K562 (cell line): ENCODE results near the gene MTG1. TPM values are rescaled to one million over a fixed set of nuclear protein-coding genes. Genes with fewer than 3 reads are reported as not detected.

Experiments
- ATF2 ChIP-seq: sonication (generic); formaldehyde crosslinking; IDR thresholded peaks from 2 replicates; pipeline ENCODE4 v1.8.1; 2022; ENCODE audit warnings: missing genetic modification reagents
- BRD9 ChIP-seq: fragments of 450-650 bp; IDR thresholded peaks from 2 replicates; pipeline ENCODE4 v1.6.1; 2018; ENCODE audit warnings: low read depth; ENCODE audit not compliant: partially characterized antibody
- CSDE1 ChIP-seq, 2 experiments: fragments of 450-650 bp; IDR thresholded peaks; 2 replicates each; pipeline ENCODE4 v1.6.1; 2016; ENCODE audit warnings: mild to moderate bottlenecking in 1 of 2
- HNRNPH1 ChIP-seq: fragments of 200-400 bp; formaldehyde crosslinking; optimal IDR thresholded peaks from 2 replicates; pipeline ENCODE3; 2017; ENCODE audit warnings: low read depth, mild to moderate bottlenecking, low read length, moderate library complexity
- KDM1A ChIP-seq, 2 experiments: fragments of 450-650 bp; IDR thresholded peaks; 2 replicates each; pipeline ENCODE4 v1.6.1; 2016; ENCODE audit warnings: mild to moderate bottlenecking in 2 of 2
- KDM4B ChIP-seq, 2 experiments: fragments of 450-650 bp in 1 of 2; sonication (generic) in 1 of 2; IDR thresholded peaks; 2 replicates each; pipeline ENCODE4 v1.6.1; 2016 to 2017; ENCODE audit warnings: borderline replicate concordance in 2 of 2, antibody characterized with exemption in 1 of 2, low read depth in 1 of 2, mild to moderate bottlenecking in 1 of 2
- KHSRP ChIP-seq: fragments of 450-650 bp; IDR thresholded peaks from 2 replicates; pipeline ENCODE4 v1.6.1; 2017
- POLR2A ChIP-seq: fragments of 450-650 bp; conservative IDR thresholded peaks from 2 replicates; pipeline ENCODE4 v1.6.1; 2016
- POLR2G ChIP-seq: fragments of 200-400 bp; formaldehyde crosslinking; IDR thresholded peaks from 2 replicates; pipeline ENCODE4 v1.6.1; 2017; ENCODE audit warnings: low read depth, mild to moderate bottlenecking, antibody characterized with exemption, low read length, moderate library complexity
- SREBF2 ChIP-seq: sonication (generic); formaldehyde crosslinking; IDR thresholded peaks from 2 replicates; pipeline ENCODE4 v1.4.0; 2020; ENCODE audit warnings: mild to moderate bottlenecking, missing genetic modification reagents
- THRB ChIP-seq: fragments of 450-650 bp; formaldehyde crosslinking; conservative IDR thresholded peaks from 2 replicates; pipeline ENCODE4 v1.4.0; 2022; ENCODE audit warnings: mild to moderate bottlenecking, missing genetic modification characterization
- ZBTB26 ChIP-seq: fragments of 450-650 bp; formaldehyde crosslinking; IDR thresholded peaks from 2 replicates; pipeline ENCODE4 v1.4.0; 2022; ENCODE audit warnings: missing genetic modification characterization
- ZNF24 ChIP-seq: fragments of 450-650 bp; IDR thresholded peaks from 2 replicates; pipeline ENCODE4 v1.6.1; 2016
- ZNF384 ChIP-seq: IDR thresholded peaks from 2 replicates; pipeline ENCODE4 v1.6.1; 2012; ENCODE audit warnings: low read depth, low read length, improper control_type of control experiment
- ZNF395 ChIP-seq: fragments of 200-800 bp; sonication (Bioruptor generic); IDR thresholded peaks from 2 replicates; pipeline ENCODE4 v1.6.1; 2017; ENCODE audit warnings: missing genetic modification characterization, missing compliant biosample characterization
- ZNF518B ChIP-seq: fragments of 250-450 bp; sonication (Bioruptor Pico); IDR thresholded peaks from 2 replicates; pipeline ENCODE4 v1.5.0; 2021; ENCODE audit warnings: mild to moderate bottlenecking, moderate library complexity
- ZNF740 ChIP-seq, 3 experiments: fragments of 200-800 bp in 1 of 3; sonication (Bioruptor generic) in 1 of 3; sonication (generic) in 1 of 3; formaldehyde crosslinking in 1 of 3; IDR thresholded peaks; 2 replicates each; pipeline versions ENCODE4 v1.6.1 to v1.8.0; 2016 to 2022; ENCODE audit warnings: mild to moderate bottlenecking in 2 of 3, missing compliant biosample characterization in 2 of 3, missing genetic modification characterization in 2 of 3, missing genetic modification reagents in 1 of 3
- polyA plus RNA-seq, 8 experiments: library from polyadenylated mRNA; depleted of rRNA in 4 of 8; stranded (reverse) in 5 of 8; unstranded in 3 of 8; fragments of >200 nt; fragmentation: Nextera tagmentation in 2 of 8; fragmentation: Illumina TruSeq in 1 of 8; extraction: Ambion mirVana in 2 of 8; extraction: Trizol in 1 of 8; gene quantifications; 2 replicates each; pipeline versions ENCODE4 v1.2.1 to v1.2.3, GENCODE V29; 2011 to 2014; ENCODE audit warnings: inconsistent platforms in 1 of 8, missing spikeins in 1 of 8
- total RNA-seq, 7 experiments: library from RNA; depleted of rRNA in 6 of 7; stranded (reverse); fragments of >200 nt in 6 of 7; fragmentation: Illumina TruSeq in 2 of 7; extraction: Trizol in 2 of 7; gene quantifications; 2 replicates each; pipeline versions ENCODE4 v1.2.1 to v1.2.3, GENCODE V29; 2011 to 2021; ENCODE audit warnings: low replicate concordance in 1 of 7

The MTG1 gene
- total and polyA plus RNA-seq, 9 of the 15 experiments (the other 6 are each of a cell fraction or from before 2014, with no cell fraction given) = 2.8 to 28.2 (median 15.4) TPM

- TF ChIP-seq KHSRP (no peak), ZNF384 (no peak), ZNF518B (CRISPR knock-in tag) (no peak), POLR2G (no peak), THRB (peak; percentile 63; the same call in 1 of the 2 replicates), ZNF740 (CRISPR knock-in tag; IDR thresholded peaks at IDR 0.05) (peak; percentile 73), ZNF740 (tag; IDR thresholded peaks at IDR 0.05) (no peak), KDM4B (IDR thresholded peaks at IDR 0.05; ENCODE audit: borderline replicate concordance in 2 of 2, low read depth in 1 of 2) (no peak), BRD9 (no peak), CSDE1 (IDR thresholded peaks at IDR 0.05) (no peak), ZNF24 (no peak), HNRNPH1 (no peak), ATF2 (CRISPR knock-in tag) (no peak), POLR2A (peak; percentile 70), SREBF2 (CRISPR knock-in tag) (no peak), ZNF395 (no peak), ZBTB26 (CRISPR knock-in tag) (peak; percentile 80), KDM1A (IDR thresholded peaks at IDR 0.05) (no peak)
Observed at GRCh38 chr10:133349160-133349568, 44.8 kb upstream of the MTG1 start (continued).
